ENCODE measurements around the gene FZD7.

FZD7 gene

DNA sequence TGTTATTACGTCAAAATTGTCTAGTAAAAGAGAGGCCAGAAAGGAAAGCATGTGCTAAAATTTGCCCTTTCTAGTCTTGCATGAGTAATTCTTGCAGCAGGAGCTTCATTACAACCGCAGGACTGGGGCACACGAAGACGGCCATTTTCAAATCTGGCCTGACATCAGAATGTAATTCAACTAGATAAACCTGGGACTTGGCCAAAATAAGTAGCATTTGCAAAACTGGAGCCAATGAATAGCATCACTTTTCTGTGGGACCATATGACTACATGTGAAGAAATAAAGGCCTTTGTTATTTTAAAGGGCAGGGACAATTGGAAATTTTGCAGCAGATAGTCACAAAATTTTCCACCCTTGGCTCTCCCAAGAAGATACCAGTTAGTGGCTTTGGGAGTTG is 3.0 kb upstream of the FZD7 start:
- H3K4me3 ChIP-seq (ENCODE audit: low read depth, low read length) = no peak overlapping the region

GRCh38 chr2:202031246-202031951 is 2.3 kb upstream of the FZD7 start:
- TF ChIP-seq CTCF (IDR thresholded peaks at IDR 0.05; ENCODE audit: borderline replicate concordance, insufficient read depth, low read depth, low read length) = no peak
- H3K4me3 ChIP-seq (ENCODE audit: low read depth, low read length) = no peak overlapping the region

More for the DNA sequence above, 3.0 kb upstream of the FZD7 start:
- no peak for TF ChIP-seq CTCF (IDR thresholded peaks at IDR 0.05; ENCODE audit: borderline replicate concordance, insufficient read depth, low read depth, low read length)

- no peak for TF ChIP-seq CTCF (IDR thresholded peaks at IDR 0.05; ENCODE audit: borderline replicate concordance, insufficient read depth, low read depth, low read length)
Measured at GRCh38 chr2:202032846-202033316, 774 bp upstream of the FZD7 start.

DNA sequence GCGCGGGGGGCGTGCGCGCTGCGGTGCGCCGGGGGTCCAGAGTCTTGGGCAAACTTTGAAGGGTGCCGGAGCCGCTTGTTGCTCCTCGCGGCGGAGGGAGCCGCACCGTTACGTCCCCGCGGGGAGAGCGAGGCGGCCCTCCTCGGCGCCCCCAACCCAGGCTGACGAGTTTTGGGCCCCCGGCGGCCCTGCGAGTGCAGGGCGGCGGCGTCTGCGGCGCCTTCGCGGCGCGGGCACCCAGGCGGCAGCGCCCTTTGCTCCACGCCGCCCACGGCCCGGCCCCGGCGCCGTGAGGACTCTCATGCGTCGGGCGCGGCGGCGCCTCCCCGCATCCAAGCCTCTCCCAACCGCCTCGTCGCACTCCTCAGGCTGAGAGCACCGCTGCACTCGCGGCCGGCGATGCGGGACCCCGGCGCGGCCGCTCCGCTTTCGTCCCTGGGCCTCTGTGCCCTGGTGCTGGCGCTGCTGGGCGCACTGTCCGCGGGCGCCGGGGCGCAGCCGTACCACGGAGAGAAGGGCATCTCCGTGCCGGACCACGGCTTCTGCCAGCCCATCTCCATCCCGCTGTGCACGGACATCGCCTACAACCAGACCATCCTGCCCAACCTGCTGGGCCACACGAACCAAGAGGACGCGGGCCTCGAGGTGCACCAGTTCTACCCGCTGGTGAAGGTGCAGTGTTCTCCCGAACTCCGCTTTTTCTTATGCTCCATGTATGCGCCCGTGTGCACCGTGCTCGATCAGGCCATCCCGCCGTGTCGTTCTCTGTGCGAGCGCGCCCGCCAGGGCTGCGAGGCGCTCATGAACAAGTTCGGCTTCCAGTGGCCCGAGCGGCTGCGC is 814 bp downstream of the FZD7 start:
- TF ChIP-seq CTCF (IDR thresholded peaks at IDR 0.05; ENCODE audit: borderline replicate concordance, insufficient read depth, low read depth, low read length) = no peak
- peak overlapping the region; percentile 60 for H3K4me3 ChIP-seq (ENCODE audit: low read depth, low read length)

More at GRCh38 chr2:202032846-202033316, 774 bp upstream of the FZD7 start:
- peak overlapping the region; percentile 53 for H3K4me3 ChIP-seq (ENCODE audit: low read depth, low read length)

DNA sequence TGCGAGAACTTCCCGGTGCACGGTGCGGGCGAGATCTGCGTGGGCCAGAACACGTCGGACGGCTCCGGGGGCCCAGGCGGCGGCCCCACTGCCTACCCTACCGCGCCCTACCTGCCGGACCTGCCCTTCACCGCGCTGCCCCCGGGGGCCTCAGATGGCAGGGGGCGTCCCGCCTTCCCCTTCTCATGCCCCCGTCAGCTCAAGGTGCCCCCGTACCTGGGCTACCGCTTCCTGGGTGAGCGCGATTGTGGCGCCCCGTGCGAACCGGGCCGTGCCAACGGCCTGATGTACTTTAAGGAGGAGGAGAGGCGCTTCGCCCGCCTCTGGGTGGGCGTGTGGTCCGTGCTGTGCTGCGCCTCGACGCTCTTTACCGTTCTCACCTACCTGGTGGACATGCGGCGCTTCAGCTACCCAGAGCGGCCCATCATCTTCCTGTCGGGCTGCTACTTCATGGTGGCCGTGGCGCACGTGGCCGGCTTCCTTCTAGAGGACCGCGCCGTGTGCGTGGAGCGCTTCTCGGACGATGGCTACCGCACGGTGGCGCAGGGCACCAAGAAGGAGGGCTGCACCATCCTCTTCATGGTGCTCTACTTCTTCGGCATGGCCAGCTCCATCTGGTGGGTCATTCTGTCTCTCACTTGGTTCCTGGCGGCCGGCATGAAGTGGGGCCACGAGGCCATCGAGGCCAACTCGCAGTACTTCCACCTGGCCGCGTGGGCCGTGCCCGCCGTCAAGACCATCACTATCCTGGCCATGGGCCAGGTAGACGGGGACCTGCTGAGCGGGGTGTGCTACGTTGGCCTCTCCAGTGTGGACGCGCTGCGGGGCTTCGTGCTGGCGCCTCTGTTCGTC is 1.7 kb downstream of the FZD7 start:
- H3K4me3 ChIP-seq (ENCODE audit: low read depth, low read length) = no peak overlapping the region
- no peak for TF ChIP-seq CTCF (IDR thresholded peaks at IDR 0.05; ENCODE audit: borderline replicate concordance, insufficient read depth, low read depth, low read length)

- TF ChIP-seq CTCF (IDR thresholded peaks at IDR 0.05; ENCODE audit: borderline replicate concordance, insufficient read depth, low read depth, low read length) = no peak
- H3K4me3 ChIP-seq (ENCODE audit: low read depth, low read length) = no peak overlapping the region
Measured at GRCh38 chr2:202035941-202036372, 2.3 kb downstream of the FZD7 start.

All from GM12875 (cell line).